ENCODE measurements around the gene GGT6.

DNA sequence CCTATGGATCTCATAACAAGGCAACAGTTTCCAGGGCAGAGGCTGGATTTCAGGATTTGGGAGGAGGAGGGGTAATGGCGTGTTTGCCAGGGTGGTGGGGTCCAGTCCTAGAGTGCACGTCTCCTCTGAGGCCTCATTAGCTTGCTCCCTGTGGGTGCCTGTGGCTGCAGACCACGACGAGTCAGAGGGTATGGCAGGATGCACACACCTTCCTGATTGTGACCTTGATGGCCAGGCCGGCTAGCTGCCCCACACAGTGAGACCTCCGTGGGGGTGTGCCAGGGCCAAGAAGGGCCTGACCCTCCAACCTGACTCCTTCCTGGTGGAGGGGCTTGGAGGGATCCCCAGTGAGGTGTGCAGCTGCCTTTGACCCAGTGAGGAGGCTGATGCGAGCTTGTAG is 19.9 kb upstream of the GGT6 start:
- no peak for TF ChIP-seq CTCF (IDR thresholded peaks at IDR 0.05)
- TF ChIP-seq POLR2A (IDR thresholded peaks at IDR 0.05): no peak
